Ramos (cell line): Measurements from ENCODE around the gene RAB7A.
"Not testable (repeated sequence)": the region's sequence is repeated elsewhere in the genome, so short reads cannot be mapped to it uniquely, and the experiment has no call there.

Experiments
- in situ Hi-C: fragments of 300-500 bp; cut with MboI; formaldehyde crosslinking; loops from one replicate; pipeline ENCODE4 v1.14.3; 2022; ENCODE audit warnings: low sequenced_read_pairs; ENCODE audit not compliant: unreplicated experiment

The RAB7A gene

DNA sequence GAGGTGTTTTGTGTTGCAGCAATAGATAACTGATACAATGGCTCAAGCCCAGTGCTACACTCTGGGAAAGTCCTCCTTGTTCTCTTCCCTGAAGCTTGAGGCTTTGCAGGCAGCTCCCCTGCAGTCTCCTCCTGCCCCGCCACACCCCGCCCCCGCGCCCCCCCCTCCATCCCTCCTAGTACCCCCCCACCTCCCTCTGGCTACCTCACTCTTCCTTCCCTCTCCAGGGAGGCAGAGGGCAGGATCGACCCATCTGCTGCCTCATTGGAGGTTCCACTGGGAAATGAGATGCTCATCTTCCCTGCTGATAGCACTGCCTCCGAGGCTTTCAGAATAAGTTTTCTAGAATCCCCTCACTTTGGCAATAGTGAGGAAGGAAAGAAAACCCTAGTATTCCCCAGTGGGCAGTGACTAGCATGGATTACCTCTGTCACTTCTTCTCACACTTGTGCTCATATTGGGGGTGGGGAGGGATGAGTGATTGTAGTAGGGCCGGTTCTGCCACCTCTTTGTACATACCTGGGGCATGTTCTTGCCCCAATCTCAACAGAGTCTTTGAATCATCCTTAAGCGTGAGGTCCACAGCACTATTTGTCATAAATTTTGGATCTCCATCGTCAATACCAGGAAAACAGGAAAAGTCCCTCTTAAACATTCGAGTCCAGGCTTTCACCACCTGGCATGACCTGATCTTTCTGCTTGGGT, 16.3 kb upstream of the RAB7A start:
- in situ Hi-C loops = no loop called here

DNA sequence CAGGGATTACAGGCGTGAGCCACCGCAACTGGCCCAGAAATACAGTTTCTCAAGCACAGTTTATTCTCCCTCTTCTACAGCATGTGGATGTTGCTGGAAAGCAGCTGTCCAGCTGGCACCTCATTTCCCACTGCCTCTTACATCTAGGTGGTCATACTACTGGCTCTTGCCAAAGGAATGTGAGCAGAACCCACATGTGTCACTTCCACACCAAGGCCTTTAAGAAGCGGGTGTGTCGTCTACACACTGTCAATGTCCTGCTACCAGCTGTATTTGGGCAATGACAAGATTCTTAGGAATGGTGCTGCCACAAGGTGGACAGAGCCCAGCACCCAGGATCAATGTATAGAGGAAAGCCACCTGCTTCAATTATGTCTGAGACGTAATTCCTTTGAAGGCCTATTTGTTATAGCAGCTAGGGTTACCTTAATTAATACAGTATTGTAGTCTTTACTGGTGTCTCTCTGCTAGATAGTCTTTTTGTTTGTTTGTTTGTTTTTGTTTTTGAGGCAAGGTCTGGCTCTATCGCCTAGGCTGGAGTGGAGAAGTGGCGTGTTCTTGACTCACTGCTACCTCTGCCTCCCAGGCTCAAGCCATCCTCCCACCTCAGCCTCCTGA, 15.1 kb upstream of the RAB7A start:
- in situ Hi-C loops = no loop called here

DNA sequence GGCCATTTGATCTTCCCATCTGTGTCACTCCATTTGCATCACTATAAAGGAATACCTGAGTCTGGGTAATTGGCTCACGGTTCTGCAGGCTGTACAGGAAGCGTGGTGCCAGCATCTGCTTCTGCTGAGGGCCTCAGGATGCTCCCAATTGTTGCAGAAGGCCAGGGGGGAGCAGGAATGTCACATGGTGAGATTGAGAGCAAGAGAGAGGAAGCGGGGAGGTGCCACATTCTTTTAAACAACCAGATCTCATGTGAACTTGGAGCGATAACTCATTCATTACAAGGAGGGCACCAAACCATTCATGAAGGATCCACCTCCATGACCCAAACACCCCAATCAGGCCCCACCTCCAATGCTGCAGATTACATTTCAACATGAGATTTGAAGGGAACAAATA, 13.1 kb upstream of the RAB7A start:
- in situ Hi-C loops = no loop called here

DNA sequence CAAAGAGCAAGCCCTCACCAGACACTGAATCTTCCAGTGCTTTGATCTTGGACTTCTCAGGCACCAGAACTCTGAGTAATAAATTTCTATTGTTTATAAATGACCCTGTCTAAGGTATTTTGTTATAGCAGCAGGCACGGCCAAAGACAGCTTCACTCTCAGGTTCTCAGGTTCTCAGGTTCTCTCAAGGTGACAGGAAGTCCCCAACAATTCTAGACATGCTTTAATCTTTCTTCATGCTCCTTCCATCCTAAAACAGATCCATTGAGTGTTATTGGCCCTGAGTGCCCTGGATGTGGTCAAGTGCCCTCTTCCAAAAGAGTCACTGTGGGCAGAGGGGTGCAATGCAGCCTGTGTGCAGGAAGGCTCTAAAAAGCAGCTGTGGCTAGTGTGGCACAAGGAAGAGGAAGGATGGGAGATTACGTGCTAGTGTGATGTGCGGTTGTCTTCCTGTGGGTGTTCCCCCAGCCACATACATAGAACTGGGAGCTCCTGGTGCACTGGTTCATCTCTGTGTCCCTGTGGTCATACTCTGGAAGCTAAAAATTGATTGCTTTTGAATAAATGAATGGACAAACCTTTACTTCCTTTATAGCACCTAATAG, 11.0 kb upstream of the RAB7A start:
- in situ Hi-C loops = no loop called here

DNA sequence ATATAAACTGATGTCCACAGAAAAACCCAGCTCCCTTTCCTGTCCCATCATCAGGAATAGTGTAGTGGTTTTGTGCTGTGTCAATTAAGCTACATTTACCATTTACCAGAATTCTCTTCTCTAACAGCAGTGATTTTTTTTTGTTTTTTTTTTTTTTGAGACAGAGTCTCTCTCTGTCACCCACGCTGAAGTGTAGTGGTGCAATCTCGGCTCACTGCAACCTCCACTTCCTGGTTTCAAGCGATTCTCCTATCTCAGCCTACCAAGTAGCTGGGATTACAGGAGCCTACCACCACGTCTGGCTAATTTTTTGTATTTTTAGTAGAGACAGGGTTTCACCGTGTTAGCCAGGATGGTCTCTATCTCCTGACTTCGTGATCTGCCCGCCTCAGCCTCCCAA, 7.1 kb upstream of the RAB7A start:
- in situ Hi-C loops = not testable (repeated sequence)

DNA sequence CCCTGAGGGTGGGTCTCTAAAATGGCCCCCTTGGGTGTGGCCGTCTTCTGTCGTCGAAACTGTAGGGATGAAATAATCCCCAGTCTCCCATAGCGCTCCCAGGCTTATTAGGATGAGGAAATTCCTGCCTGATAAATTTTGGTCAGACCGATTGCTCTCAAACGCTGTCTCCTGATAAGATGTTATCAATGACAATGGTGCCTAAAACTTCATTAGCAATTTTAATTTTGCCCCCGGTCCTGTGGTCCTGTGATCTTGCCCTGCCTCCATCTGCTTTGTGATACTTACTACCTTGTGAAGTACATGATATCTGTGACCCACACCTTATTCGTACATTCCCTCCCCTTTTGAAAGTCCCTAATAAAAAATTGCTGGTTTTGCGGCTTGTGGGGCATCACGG, 5.1 kb upstream of the RAB7A start:
- in situ Hi-C loops = no loop called here

DNA sequence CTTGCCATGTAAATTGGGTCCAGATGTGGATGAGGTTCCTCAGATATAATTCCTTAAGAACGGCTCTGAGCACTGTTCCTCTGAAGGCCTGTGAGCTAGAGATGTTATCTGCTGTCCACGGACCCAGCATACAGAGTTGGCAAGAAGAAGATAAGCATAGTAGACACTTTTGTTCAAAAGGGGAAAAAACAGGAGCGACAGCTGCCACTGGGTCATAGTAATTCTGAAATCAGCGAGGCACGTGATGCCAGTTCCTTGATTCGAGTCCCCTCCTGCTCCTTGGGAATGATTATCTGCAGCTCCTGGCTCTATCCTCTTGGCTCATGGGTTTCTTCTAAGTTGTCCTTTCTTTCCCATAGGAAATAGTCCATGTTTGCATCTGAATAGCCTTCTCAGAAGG, 2.5 kb upstream of the RAB7A start:
- in situ Hi-C loops = no loop called here

DNA sequence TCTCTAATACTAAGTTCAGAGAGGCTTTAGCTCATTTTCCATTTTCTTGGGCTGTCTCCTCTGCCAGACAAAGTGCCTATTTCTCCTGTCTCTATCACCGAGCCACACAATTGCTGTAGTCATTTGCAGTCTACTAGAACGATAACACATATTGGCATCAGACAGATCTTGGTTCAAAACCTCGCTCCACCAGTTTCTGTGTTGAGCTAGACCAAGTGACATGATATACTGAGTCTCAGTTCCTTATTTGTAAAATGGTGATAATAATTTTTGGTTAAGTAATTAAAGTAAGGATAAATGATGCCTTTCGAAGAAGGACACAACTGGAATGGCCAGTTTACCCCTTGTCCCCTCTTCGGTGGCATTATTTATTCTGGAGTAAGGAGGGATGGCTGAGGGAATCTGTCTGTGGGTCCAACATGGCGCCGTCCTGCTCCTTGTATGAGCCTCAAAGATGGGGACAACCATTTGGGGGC, 398 bp upstream of the RAB7A start:
- in situ Hi-C loops = no loop called here

DNA sequence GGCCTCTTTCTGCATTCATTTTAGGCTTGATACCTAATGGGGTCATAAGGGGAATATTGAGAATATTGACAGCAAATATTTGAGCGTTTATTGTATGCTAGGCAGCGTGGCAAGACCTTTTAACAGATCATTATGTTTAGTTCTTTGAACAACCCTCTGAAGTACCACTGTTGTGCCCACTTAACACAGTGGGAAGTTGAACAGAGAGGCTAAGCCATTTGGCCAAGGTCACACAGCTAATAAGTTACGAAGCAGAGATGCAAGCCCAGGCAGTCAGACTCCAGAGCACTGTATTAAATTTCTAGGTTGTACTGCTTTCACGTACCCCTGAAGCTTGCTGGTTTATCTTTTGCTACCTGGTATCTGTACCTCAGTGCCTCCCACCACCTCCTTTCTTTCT, 1.1 kb downstream of the RAB7A start:
- in situ Hi-C loops = no loop called here

DNA sequence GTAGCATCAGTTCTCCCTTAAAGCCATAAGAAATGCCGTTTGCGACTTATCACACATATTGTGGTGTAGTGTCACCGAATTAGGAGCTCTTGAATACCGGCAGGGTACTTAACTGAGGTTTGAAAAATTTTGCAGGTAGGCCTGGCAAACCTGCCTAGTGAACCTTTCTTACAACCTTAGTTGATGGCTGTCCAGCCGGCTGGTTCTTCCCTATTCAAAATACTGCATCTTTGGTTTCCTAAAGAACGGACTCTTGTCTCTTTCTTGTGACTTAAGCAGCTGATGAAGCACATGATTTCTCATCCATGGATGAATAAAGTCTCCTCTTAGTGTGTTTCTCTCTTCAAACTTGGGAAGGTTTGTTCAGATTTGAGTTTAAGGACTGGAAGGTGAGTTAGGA, 1.5 kb downstream of the RAB7A start:
- in situ Hi-C loops = no loop called here

DNA sequence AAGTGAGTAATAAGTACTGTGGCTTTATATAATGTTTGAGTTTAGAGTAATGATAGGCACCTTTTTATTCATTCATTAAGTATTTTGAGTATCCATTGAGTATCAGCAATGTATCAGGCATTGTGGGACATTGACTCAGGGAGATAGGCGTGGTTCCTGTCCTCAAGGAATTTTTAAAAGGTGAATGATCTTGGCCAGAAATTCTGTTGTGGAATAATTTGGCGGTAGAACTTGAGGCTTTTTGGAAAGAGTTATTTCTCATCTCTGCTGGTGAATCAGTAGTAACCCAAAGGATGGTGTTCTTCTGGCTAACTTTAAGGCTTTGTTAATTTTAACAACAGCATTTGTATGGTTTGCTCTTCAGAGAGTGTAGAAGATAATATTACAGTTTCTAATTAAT, 2.0 kb downstream of the RAB7A start:
- in situ Hi-C loops = no loop called here

DNA sequence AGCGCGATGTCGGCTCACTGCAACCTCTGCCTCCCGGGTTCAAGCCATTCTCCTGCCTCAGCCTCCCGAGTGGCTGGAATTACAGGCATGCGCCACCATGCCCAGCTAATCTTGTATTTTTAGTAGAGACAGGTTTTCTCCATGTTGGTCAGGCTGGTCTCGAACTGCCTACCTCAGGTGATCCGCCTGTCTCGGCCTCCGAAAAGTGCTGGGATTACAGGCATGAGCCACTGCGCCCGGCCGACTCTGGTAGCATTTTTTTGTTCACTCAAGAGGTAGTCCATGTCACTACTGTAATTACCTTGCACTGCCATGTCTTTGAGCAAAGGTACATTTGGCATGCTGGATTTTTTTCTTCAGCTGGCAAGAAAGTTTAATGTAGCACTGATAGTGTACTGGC, 2.5 kb downstream of the RAB7A start:
- in situ Hi-C loops = not testable (repeated sequence)

DNA sequence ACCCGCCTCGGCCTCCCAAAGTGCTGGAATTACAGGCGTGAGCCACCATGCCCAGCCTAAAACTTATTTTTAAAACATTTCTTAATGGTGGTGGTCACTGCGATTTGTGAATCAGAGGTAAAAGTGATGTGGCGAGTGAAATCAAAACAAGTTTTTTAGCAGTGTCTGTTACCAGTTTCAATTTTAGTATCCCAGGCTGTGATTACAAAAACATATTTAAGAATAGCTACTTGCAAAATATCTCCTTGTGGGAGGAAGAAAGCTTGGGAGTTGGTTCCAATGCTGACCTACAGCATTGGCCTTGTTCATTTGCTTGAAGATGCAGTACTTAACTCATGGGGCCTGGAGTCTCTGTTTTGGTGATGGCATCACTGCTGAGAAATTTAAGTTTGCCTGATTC, 4.5 kb downstream of the RAB7A start:
- in situ Hi-C loops = no loop called here

DNA sequence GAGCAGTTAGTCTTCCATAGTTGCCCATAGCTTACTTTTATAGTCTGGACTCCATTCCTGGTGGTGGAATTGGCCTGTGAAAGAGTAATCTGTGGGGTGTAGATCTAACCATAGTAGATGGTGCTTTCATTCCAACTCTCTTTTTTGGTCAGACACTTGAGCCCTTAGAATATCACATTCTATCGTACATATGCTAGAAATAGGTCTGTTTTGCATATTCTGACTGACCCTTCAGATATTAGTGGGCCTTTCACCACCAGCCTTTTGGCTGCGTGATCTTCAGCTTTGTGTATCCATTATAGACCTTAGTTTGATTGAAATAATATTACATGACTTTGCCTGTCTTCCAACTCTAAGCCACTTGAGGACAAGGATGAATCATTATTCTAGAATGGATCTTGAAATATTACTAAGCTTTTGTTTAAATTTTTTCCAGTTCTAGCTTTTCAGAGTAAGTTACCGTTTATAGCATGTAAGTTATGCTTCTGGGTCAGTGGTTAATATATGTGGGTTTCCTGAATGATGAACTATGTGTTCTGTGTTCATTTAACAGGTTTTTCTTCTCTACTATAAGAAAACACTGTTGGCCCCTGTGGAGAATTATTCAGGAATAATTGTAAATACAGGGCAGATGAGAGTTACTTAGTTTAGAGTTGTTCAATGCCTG, 8.7 kb downstream of the RAB7A start:
- in situ Hi-C loops = no loop called here

DNA sequence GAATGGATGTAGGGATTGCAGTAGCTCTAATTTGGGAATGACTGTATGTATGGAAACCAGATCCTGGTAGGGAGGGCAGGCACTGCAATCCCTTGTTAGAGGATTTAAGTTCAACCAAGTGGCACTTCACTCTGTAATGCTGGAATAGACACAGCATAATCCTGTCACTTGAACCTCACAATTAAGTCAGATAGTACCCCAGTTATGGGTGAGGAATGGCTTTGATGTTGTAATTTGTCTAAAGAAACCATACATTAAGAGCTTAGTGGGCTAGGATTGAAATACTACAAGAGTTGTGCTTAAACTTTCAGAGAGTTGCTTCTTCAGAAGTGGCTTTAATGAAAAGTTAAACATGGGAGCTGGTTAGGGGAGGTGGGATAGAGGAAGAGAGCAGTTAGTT, 9.3 kb downstream of the RAB7A start:
- in situ Hi-C loops = no loop called here

DNA sequence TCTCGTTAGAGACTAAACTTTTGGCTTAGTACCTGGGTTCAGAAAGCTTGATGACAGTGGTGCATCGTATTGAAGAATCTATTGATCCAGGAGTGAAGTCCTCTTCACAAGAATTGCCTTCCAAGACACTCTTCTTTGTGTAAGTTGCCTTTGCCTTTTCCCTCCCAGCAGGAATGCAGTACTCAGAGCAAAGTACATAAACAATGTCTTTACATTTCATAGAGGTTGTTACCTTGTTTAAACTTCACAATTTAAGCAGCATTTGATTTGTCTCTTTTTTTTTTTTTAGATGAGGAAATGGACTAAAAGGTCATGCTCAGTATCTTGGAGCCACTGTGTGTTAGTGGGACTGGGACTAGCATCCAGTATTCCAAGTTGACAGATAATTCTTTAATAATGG, 9.9 kb downstream of the RAB7A start:
- in situ Hi-C loops = no loop called here

DNA sequence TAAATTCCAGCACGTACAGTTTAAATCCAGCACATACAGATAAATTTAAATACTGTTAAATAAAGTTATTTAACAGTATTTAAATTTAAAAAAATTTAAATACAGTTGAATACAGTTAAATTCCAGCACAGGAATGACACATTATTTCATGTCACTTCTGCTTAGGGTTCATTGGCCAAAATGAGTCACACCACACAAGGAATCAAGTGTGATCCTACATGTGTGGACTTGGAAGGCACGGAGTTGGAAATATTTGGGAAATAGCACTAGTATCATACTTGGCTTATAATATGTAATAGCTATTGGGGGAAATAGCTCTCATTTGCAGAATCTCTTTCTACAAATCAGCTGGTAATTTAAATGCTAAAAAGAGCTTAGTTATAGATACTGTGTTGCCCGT, 10.6 kb downstream of the RAB7A start:
- in situ Hi-C loops = no loop called here

DNA sequence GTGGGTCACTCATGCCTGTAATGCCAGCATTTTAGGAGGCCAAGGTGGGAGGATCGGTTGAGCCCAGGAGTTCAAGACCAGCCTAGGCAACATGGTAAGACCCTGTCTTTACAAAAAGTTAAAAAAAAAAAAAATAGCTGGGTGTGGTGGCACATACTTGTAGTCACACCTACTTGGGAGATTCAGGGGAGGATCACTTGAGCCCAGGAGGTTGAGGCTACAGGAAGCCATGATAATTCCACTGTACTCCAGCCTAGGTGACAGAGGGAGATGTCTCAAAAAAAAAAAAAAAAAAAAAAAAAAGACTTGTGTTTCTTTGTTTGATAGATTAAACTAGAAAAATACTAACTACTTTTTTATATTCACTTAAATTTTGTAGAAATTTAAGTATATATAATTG, 14.6 kb downstream of the RAB7A start:
- in situ Hi-C loops = no loop called here

DNA sequence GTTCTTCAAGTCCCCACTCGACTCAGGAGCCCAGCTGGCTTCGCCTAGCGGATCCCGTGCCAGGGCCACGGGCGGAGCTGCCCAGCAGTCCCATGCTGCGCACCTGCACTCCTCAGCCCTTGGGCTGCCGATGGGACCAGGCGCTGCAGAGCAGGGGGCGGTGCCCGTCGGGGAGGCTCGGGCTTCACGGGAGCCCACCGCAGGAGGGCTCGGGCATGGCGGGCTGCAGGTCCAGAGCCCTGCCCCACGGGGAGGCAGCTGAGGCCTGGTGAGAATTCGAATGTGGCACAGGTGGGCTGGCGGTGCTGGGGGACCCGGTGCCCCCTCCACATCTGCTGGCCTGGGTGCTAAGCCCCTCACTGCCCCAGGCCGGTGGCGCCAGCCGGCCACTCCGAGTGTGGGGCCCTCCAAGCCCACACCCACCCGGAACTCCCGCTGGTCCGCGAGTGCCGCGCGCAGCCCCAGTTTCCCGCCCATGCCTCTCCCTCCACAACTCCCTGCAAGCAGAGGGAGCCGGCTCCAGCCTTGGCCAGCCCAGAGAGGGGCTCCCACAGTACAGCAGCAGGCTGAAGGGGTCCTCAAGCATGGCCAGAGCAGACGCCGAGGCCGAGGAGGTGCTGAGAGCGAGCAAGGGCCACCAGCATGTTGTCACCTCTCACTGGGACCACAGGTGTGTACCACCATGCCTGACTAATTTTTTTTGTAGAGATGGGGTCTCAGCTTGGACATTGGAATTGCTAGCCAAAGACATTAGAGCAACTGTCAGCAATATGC, 17.0 kb downstream of the RAB7A start:
- in situ Hi-C loops = no loop called here

DNA sequence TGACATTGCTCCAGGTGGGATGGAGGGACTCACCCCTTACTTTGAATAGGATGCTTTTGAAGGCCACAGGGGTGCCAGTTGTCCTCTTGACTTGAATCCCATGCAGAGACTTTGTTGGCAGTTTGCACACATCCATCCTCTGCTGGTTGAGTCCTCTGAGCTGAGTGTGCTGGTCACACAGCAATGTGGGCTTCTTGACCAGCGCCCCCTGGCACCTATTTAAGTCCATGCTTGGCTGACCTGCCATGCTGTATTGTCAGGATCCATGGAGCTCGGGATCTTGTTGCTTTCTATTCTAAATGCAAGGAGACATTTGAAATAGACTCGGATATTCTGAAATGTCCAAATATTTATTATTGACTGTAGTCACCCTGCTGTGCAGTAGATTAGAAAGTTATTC, 19.8 kb downstream of the RAB7A start:
- in situ Hi-C loops = no loop called here

DNA sequence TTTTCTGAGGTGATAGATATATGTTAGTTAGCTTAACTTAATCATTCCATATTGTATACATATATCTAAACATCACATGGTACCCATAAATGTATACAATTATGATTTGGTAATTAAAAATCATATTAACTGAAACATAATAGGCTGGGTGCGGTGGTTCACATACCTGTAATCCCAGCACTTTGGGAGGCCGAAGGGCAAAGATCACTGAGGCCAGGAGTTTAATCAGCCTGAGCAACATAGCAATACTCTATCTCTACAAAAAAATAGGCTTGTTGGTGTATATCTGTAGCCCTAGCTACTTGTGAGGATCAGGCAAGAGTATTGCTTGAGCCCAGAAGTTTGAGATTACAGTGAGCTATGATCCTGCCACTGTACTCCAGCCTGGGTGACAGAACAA, 20.9 kb downstream of the RAB7A start:
- in situ Hi-C loops = no loop called here
